Thyroid gland (tissue), 4 donors: ENCODE data around the gene UBE2D2.

Source experiments
- POLR2A ChIP-seq, 2 donors: fragments of 450-650 bp; IDR thresholded peaks; one replicate each; pipeline ENCODE4 v1.6.1; 2017; ENCODE audit warnings: antibody characterized with exemption in 2 of 2, mild to moderate bottlenecking in 2 of 2, moderate library complexity in 1 of 2
- TF ChIP-seq, protein P1 (sequence below), 6 experiments: fragments of 200-600 bp in 3 of 6; fragments of 450-650 bp in 3 of 6; sonication (generic) in 3 of 6; IDR thresholded peaks; one replicate each; pipeline ENCODE4 v1.5.1; 2016 to 2019; ENCODE audit warnings: antibody characterized with exemption in 6 of 6, mild to moderate bottlenecking in 2 of 6, inconsistent platforms in 1 of 6, moderate library complexity in 1 of 6

GRCh38 chr5:139642891-139643871, 82.0 kb downstream of the UBE2D2 start:
- TF ChIP-seq, protein P1, sequence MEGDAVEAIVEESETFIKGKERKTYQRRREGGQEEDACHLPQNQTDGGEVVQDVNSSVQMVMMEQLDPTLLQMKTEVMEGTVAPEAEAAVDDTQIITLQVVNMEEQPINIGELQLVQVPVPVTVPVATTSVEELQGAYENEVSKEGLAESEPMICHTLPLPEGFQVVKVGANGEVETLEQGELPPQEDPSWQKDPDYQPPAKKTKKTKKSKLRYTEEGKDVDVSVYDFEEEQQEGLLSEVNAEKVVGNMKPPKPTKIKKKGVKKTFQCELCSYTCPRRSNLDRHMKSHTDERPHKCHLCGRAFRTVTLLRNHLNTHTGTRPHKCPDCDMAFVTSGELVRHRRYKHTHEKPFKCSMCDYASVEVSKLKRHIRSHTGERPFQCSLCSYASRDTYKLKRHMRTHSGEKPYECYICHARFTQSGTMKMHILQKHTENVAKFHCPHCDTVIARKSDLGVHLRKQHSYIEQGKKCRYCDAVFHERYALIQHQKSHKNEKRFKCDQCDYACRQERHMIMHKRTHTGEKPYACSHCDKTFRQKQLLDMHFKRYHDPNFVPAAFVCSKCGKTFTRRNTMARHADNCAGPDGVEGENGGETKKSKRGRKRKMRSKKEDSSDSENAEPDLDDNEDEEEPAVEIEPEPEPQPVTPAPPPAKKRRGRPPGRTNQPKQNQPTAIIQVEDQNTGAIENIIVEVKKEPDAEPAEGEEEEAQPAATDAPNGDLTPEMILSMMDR (IDR thresholded peaks at IDR 0.05) = no peak
- peak in 1 of 2 donors; percentile 25 for TF ChIP-seq POLR2A (IDR thresholded peaks at IDR 0.05)
